GM19043 (cell line): ENCODE results near the gene COL5A1.

Experiments used
- ATAC-seq: cut with Tn5 transposase; IDR thresholded peaks from one replicate; pipeline ENCODE4 v1.9.1; 2021; ENCODE audit warnings: low read depth; ENCODE audit not compliant: unreplicated experiment

The COL5A1 gene

GRCh38 chr9:134881313-134881670 is 239.7 kb downstream of the COL5A1 start:
- ATAC-seq, result no peak

GRCh38 chr9:134882204-134882785 is 240.7 kb downstream of the COL5A1 start:
- no peak for ATAC-seq

GRCh38 chr9:134883040-134883782 is 241.6 kb downstream of the COL5A1 start:
- ATAC-seq, result no peak

GRCh38 chr9:134884492-134884891 is 242.9 kb downstream of the COL5A1 start:
- no peak for ATAC-seq

GRCh38 chr9:134885001-134885678 is 243.5 kb downstream of the COL5A1 start:
- ATAC-seq, result no peak

GRCh38 chr9:134885679-134886412 is 244.2 kb downstream of the COL5A1 start:
- ATAC-seq, result no peak

GRCh38 chr9:134886413-134886913 is 244.9 kb downstream of the COL5A1 start:
- no peak for ATAC-seq

GRCh38 chr9:134887219-134887618 is 245.6 kb downstream of the COL5A1 start:
- ATAC-seq, result no peak

GRCh38 chr9:134887686-134888602 is 246.3 kb downstream of the COL5A1 start:
- no peak for ATAC-seq

GRCh38 chr9:134888603-134889190 is 247.1 kb downstream of the COL5A1 start:
- ATAC-seq, result no peak

GRCh38 chr9:134889386-134890154 is 248.0 kb downstream of the COL5A1 start:
- ATAC-seq, result no peak

- ATAC-seq, result no peak
Observed at GRCh38 chr9:134890155-134890495, 248.5 kb downstream of the COL5A1 start.

- ATAC-seq, result no peak
Observed at GRCh38 chr9:134891053-134891452, 249.4 kb downstream of the COL5A1 start.

- ATAC-seq, result no peak
Observed at GRCh38 chr9:134891713-134892112, 250.1 kb downstream of the COL5A1 start.

- ATAC-seq, result no peak
Observed at GRCh38 chr9:134892221-134892620, 250.6 kb downstream of the COL5A1 start.

GRCh38 chr9:134892820-134893420 is 251.3 kb downstream of the COL5A1 start:
- no peak for ATAC-seq
